ENCODE measurements around the gene GRIK1. TPM values are rescaled to one million over a fixed set of nuclear protein-coding genes. Genes with fewer than 3 reads are reported as not detected.
"Not testable (repeated sequence)": the region's sequence is repeated elsewhere in the genome, so short reads cannot be mapped to it uniquely, and the experiment has no call there.

GRIK1 gene
- total RNA-seq, 2 donors from 2014 or later = 0.11 TPM; not detected in 1

- H3K4me3 ChIP-seq = no peak overlapping the region
These were observed 325.9 kb downstream of the GRIK1 start for GRCh38 chr21:29613877-29614276.

GRCh38 chr21:29613021-29613420 is 326.8 kb downstream of the GRIK1 start:
- Histone ChIP-seq H3K9me3 (no peaks in the 10 kb centered on the region), H3K36me3 (no peaks in the 10 kb centered on the region), H3K4me1 (no peaks in the 10 kb centered on the region), H3K27me3 (no peaks in the 10 kb centered on the region), H3K27ac (no peak overlapping the region), H3K4me3 (no peak overlapping the region), H3K9ac (ENCODE audit: low read depth in 2 of 2, low read length in 2 of 2) (no peak overlapping the region)
- intact Hi-C loops (cut with DNase I) = no loop called here
- no peak for DNase-seq
- no peak for TF ChIP-seq CTCF (IDR thresholded peaks at IDR 0.05)

More at GRCh38 chr21:29613877-29614276, 325.9 kb downstream of the GRIK1 start:
- Histone ChIP-seq H3K9me3 (no peaks in the 10 kb centered on the region), H3K27ac (no peak overlapping the region), H3K4me1 (no peaks in the 10 kb centered on the region), H3K36me3 (no peaks in the 10 kb centered on the region), H3K9ac (ENCODE audit: low read depth in 2 of 2, low read length in 2 of 2) (no peak overlapping the region), H3K27me3 (no peaks in the 10 kb centered on the region)
- TF ChIP-seq CTCF (IDR thresholded peaks at IDR 0.05) = no peak
- intact Hi-C loops (cut with DNase I) = no loop called here
- DNase-seq = no peak

- intact Hi-C loops (cut with DNase I) = no loop called here
- no peaks in the 10 kb centered on the region for H3K36me3 ChIP-seq
- H3K4me1 ChIP-seq = no peaks in the 10 kb centered on the region
- TF ChIP-seq CTCF (IDR thresholded peaks at IDR 0.05) = no peak
- no peaks in the 10 kb centered on the region for H3K27me3 ChIP-seq
- no peak overlapping the region for H3K27ac ChIP-seq
- H3K9ac ChIP-seq (ENCODE audit: low read depth in 2 of 2, low read length in 2 of 2) = no peak overlapping the region
- no peak for DNase-seq
- no peak overlapping the region for H3K4me3 ChIP-seq
- H3K9me3 ChIP-seq = no peaks in the 10 kb centered on the region
These were observed 328.9 kb downstream of the GRIK1 start for GRCh38 chr21:29610779-29611360.

GRCh38 chr21:29606613-29607012 is 333.2 kb downstream of the GRIK1 start:
- no peak overlapping the region for H3K9ac ChIP-seq (ENCODE audit: low read depth in 2 of 2, low read length in 2 of 2)
- H3K9me3 ChIP-seq = no peaks in the 10 kb centered on the region
- TF ChIP-seq CTCF (IDR thresholded peaks at IDR 0.05) = no peak
- DNase-seq = no peak
- H3K36me3 ChIP-seq = no peaks in the 10 kb centered on the region
- H3K27ac ChIP-seq = no peak overlapping the region
- intact Hi-C loops (cut with DNase I) = no loop called here
- H3K4me3 ChIP-seq = no peak overlapping the region
- no peaks in the 10 kb centered on the region for H3K4me1 ChIP-seq
- H3K27me3 ChIP-seq = no peaks in the 10 kb centered on the region

GRCh38 chr21:29605219-29605618 is 334.6 kb downstream of the GRIK1 start:
- not testable (repeated sequence) for DNase-seq

GRCh38 chr21:29604076-29604475 is 335.7 kb downstream of the GRIK1 start:
- H3K4me1 ChIP-seq = no peaks in the 10 kb centered on the region
- DNase-seq = no peak
- TF ChIP-seq CTCF (IDR thresholded peaks at IDR 0.05) = no peak
- no peaks in the 10 kb centered on the region for H3K36me3 ChIP-seq
- no peaks in the 10 kb centered on the region for H3K27me3 ChIP-seq
- H3K4me3 ChIP-seq = no peak overlapping the region
- H3K9me3 ChIP-seq = no peaks in the 10 kb centered on the region
- no peak overlapping the region for H3K27ac ChIP-seq
- no peak overlapping the region for H3K9ac ChIP-seq (ENCODE audit: low read depth in 2 of 2, low read length in 2 of 2)
- intact Hi-C loops (cut with DNase I) = no loop called here

More at GRCh38 chr21:29605219-29605618, 334.6 kb downstream of the GRIK1 start:
- intact Hi-C loops (cut with DNase I); H3K9me3 ChIP-seq; H3K9ac ChIP-seq (ENCODE audit: low read depth in 2 of 2, low read length in 2 of 2); H3K27me3 ChIP-seq; H3K4me1 ChIP-seq; H3K36me3 ChIP-seq; H3K4me3 ChIP-seq; H3K27ac ChIP-seq: not testable (repeated sequence)

All from colonic mucosa (tissue), 4 donors.